GM21390 (cell line): ENCODE data around the gene PCSK6.
"Not testable (repeated sequence)": the region's sequence is repeated elsewhere in the genome, so short reads cannot be mapped to it uniquely, and the experiment has no call there.

Source experiments
- ATAC-seq: cut with Tn5 transposase; IDR thresholded peaks from one replicate; pipeline ENCODE4 v1.9.1; 2021; ENCODE audit not compliant: unreplicated experiment

PCSK6 gene

DNA sequence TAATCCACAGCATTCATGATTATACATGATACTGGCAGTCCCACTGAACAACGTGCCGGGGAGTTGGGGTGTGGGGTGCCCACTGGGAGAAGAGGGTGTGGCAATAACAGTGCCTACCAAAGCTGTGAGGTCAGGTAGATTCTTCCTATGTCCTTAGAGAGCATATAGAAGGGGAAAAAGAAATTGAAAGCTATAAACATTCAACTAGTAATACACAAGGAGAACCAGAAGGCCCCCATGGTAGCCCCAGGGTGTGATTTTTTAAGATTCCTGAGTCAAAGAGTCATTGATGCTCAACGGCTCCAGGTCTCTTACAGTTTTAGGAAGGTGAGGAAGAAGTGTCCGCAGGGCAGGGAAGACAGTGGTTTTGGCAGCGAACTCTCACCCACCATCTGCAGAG lies 25.8 kb downstream of the PCSK6 start:
- ATAC-seq = not testable (repeated sequence)

DNA sequence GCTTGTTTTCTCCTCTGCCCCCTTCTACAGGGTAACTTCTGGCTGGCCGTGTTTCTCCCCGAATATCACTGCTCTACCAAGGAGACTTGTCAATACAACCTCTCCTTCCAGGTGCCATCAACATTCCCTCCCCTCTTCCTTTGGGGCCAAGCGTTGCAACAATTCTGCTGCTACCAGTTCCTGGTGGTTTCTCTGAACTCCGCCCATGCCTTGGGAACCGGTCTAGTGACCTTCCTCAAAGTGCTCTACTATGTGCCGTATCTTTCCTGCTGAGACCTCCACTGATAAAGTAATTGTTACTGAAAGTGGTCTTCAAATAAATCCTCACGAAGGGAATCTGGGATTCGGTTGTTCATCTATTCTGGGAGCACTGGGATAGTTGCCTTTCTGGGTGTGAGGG lies 26.2 kb downstream of the PCSK6 start:
- no peak for ATAC-seq

DNA sequence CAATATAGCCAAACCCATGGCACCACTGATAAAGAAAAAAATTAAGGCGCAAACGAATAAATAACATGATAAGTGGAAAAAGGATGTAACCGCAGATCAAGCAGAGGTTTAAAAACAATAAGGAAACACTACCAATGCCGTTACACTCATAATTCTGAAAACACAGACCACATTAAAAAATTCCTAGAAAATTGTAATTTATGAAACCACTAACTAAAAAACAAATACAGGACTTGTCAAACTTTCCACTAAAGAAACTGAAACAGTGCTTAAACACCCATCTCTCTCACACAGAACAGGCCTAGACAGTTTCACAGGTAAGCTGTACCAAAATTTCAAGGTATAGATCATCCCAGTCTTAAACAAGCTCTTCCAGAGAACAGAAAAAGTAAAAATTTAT lies 28.4 kb downstream of the PCSK6 start:
- no peak for ATAC-seq

DNA sequence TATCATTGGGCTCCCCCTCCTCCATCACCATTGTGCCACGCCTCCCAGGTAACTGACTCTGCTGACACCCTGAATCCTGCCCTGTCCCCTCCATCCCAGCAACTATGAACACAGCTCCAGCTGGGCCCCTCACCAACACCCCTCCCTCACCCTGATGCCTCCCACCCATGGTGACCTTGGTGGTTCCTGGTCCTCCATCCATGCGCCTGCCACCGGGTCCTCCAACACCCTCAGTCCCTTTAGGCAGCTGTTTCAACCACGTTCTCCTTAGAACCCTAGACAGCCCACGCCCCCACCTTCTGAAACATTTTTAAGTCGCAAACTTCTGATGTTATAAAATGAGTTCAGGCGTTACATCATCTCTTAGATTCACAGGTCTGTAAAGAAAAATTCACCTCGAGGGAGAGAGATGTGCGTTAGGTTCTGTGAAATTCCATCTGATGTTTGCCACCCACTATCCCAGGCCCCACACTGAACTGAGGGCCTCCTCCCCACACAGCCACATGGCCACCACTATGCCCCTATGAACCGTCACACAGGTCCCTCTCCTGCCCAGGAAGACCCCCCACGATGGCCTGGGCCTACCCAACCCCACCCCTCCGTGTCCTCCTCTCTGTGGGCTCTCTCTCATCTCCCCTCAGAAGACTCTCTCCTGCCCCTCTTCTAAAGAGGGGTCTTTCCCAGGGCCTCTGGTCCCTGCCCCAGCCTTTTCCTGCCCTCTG lies 29.8 kb downstream of the PCSK6 start:
- ATAC-seq = no peak

DNA sequence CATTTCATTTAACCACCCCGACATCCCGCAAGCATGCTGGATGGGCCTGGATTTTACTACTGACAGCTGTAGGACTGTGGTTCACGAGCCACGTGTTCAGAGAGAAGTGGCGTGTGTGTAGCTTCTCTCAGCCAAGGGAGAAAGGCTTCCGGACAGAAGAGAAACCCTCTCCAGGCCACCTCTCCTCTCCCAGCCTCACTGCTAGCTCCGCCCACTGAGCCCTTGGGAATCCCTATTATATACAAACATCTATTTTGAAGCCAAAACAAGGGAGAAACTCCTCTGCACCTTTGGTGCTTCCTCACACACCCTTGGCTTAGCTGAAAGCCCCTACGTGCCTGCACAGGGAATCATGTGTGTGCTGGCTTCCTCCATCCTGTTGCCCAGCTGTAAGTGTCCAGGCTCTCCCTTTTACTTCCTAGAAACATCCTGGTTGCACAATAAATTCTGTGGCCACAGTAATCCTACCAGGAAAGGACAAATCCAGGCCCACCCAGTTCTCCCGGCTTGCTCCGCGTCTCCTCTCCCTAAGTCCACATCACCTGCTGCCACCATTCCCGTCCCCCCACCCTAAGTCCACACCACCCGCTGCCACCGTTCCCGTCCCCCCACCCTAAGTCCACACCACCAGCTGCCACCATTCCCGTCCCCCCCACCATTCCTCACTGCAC lies 30.5 kb downstream of the PCSK6 start:
- no peak for ATAC-seq

DNA sequence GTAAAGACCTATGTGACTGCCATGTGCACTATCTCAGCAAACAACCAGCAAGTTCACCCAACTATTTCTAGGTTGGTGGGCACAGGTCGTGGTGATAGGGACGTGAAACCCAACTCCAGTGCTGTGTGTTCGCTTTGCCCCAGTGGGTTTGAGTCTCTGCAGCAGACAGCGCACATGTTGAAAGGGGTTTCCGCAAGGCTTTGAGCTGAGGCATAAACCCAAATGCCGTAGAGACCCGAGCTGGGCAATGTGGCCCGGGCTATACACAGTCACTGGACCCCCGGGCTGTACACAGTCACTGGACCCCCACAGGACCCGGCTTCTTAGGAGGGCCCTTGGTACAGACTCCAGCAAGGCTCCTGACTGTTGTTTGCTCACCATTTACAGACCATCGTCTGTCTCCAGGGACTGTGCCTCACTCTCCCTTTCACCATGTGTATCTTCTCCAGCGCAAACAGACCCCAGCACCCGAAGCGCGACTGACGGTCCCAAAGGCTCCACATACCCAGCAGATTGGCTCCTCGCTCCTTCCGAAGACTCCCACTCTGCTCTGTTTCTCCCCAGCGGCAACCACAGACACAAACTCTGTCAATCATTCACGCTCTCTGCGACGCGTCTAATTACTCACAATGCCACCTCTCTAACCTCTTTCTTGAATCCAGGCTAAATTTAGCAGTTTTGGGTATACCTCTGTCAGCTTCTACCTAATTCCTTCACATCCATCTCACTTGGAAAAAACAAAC lies 31.2 kb downstream of the PCSK6 start:
- no peak for ATAC-seq

DNA sequence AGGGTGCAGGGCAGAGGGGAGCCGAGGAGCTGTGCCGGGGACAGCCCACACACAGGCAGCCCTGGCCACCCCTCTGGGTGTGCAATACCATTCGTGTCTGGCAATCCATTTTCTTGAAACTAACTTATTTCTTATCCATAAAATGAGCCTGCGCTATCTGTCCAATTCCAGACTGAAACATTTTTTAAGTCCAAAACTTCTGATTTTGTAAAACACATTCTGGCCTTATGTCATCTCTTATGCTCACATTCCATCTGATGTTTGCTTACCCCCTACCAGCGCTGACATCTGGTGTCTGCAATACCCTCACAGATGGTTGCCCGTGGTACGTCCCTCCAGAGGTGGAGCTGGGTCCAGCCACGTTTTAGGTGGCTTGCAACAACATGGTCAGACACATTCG lies 31.8 kb downstream of the PCSK6 start:
- no peak for ATAC-seq

DNA sequence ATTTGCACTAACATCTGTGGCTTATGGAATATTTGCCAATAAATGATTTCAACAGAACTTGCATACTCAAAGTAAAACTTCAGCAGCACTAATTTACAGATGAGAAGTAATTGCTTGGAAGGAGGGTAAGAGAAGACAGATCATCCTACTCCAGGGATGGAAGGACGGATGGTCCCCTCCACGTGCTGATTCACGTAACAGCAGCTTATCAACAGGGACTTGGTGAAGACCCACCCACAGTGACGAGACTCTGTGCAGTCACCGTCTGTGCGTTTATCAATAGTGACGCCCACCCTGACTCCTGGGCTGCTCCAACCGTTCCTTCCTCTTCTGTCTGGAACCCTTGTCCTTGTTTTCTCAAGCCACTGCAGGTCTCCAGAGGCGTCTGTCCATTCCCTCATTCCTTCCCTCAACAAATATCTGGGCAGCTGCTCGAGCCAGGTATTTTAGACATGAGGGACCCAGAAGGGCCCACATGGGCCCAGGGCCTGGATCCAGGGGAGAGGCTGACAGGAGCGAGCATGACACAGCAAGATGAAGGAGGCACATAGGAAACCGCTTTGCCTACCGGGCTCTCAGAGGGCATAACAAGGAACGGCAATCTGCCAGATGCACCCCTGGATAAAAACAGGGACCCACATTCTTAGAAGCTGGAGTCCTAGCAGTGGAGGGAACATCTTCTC lies 33.3 kb downstream of the PCSK6 start:
- no peak for ATAC-seq

DNA sequence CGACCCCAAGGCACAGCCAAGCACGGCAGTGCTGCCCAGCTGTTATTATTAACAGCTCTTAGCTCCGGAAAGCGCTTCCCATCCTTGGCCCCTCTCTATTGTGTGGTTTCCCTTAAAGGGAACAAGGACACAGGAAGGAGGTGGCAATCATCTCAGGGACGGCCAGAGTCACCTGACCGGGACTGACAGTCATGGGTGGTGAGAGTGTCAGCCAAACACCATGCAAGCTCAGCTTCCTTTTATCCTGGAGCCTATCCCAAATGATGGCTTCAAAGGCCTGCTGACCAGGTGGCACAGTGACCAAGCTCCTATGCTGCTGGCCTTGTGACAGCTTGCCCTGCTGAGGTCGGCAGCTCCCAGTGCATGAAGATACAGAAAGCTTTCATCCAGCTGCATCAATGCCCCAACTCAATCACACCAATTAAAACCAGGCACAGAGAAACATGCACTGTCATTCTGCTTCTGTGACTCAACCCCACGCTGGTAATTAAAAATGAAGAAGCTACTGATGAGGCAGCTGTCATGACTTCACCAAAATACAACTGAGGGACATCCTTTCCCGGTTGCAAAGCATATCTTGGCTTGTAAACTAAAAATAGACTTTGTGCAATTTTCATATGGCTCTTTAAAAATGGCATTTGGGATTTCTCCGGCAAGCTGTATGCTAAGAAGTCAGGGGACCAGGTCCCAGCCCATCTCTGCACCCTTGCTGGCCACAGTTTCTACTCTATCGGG lies 34.0 kb downstream of the PCSK6 start:
- no peak for ATAC-seq

DNA sequence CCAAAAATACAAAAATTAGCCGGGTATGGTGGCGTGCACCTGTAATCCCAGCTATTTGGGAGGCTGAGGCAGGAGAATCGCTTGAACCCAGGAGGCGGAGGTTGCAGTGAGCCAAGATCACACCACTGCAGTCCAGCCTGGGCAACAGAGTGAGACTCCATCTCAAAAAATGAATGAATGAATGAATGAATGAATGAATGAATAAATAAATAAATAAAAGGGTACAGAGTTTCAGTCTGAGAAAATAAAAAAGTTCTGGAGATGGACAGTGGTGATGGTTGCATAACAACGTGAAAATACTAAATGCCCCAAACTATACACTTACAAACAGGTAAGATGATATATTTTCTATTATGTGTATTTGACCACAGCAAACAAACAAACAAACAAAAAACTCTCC lies 34.7 kb downstream of the PCSK6 start:
- not testable (repeated sequence) for ATAC-seq

DNA sequence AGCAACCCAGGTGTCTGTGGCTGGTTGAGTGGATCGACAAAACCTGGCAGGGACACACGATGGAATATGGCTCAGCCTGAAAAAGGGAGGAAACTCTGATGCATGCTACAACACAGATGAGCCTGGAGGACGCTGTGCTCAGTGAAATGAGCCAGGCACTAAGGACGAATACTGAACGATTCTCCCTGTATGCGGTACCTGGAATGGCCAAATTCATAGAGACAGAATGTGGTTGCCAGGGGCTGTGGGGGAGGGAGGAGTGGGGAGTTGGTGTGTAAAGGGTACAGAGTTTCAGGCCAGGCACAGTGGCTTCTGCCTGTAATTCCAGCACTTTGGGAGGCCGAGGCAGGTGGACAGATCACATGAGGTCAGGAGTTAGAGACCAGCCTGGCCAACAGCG lies 35.1 kb downstream of the PCSK6 start:
- no peak for ATAC-seq

DNA sequence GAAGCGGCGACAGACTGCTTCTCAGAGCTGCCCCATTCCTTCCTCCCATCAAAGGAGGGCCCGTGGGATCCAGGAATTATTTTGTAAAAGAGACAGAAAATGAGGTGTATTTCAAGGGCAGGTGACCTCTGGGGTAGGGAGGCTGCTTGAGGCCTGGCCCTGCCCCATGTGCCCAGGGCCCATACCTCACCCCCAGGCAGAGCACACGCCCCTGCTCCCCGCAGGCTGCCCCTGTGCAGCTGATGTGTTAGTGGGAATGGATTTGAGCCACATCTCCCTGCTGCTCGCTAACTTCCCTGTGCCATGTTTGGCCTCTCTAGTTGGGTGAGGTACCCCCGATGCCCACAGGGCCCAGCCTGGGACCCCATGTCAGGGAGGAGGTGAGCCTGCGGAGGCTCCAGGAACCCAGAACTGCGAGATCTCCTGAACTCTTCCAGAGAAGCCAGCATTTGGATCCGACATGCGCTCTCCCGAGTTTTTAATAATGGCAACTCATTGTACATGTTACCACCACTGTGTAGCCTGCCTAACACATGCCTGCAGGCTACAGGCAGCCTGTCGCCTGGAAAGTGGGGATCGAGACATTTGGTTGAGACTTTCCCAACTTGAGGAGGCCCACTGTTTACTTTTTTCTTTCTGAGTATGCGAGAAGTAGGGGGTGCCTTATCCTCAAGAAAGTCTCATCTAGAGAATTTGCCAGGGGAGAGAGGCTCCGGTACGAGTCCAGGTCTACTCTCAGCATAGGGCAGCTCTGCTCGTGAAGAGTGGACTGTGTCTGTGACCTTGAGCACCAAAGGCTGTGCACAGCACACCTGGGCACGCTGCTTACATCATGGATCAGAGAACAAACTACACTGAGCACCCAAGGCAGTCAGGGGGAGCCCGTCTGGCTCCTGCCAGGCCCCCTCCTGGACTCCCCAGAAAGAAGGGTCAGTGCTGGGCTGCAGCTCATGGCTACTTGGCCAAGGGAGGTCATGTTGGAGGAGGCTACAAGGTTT lies 36.1 kb downstream of the PCSK6 start:
- no peak for ATAC-seq

DNA sequence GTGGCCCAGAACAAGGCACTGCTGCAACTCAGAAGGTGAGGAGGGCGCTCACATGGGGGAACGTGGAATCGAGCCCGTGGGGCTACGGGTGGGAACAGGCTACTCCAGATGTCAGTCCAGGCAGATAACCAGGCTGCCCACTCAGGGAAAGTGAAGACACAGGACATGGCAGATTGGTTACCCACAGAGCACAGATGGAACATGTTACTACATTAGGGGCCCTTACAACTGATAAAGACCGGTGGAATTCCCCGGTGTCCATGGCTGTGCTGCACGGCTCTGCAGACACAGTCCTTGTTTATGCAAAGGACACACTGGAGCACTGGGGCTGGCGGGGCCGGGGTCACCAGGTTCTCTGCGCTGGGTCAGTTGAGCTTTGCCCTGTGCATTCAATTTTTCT lies 36.9 kb downstream of the PCSK6 start:
- ATAC-seq = no peak

DNA sequence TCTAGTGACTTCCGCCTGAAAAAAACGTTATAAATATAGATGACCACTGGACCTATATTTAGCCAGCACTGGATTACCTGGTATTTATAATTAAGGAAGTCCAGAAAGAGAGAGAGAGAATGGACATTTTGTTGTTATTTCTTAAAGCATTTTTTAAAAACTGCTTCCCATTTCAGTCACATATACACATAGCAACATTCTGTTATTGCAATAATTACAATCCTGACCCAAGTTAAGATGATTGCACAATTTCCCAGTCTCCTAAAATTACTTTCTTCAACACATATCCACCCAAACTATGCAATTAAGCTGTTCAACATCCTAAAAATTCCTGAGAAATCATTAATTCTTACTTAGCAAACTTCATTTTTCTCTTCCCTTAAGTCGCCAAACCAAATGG lies 37.7 kb downstream of the PCSK6 start:
- ATAC-seq = no peak

DNA sequence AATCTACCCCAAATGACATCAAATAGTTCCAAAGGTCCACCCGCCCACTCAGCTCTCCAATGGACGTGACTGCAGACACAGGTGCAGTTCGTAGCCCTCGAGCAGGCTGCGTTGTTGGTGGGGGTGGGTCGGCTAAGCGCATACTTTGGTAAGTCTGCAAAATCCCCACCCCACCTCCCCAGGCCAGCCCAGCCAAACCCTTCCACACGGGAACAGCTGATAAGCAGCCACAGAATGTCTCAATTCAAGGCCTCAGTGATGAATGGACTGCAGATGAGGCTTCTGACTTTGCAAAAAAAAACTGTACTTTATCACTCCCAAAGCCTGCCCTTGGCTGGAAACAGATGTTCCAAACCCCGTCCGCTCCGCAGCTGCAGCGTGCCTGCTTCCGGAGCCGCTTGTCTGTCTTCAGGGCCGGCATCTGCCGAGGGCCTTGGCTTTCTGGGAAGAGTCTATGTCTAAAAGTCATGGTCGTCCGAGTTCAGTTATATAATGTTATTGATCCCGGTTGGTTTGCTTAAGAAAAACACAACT lies 38.2 kb downstream of the PCSK6 start:
- ATAC-seq = no peak

DNA sequence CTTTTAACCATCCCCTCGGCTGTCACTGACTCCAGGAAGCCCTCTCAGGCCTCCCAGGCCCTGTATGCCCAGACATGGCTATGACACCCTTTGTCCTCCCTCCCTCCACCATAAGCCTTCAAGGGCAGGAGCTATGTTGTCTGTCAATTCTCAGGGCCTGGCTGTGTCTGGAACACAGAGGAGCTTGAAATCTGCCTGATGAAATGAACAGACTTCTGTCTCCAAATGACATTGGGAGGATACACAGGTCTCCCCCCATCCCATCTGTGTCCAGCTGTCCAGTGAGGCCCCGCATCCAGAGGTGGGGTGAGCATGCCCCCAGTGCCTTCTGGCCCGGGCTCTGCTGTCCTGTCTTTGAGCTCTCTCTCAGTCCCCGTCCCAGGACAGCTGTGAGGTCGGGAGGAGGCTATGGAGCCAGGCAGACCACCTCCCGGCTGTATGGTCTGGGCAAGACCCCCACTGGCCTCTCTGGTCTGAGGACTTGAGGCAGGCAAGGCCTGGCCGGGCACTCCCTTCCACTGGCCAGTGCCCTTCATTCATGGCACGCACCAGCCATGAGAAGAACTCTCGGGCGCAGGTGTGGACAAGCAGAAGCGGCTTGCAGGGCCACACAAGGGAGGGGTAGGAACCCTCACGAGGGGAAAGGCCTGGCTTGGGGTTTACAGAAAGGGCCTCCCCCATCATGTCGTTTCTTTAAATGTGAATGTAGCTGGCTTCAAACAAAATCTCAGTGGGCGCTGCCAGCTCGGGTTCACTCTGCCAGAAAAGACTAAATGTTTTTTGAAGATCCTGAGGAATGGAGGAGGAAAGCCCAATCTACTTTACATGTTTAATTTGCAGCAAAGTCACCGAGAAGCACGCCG lies 38.9 kb downstream of the PCSK6 start:
- no peak for ATAC-seq

DNA sequence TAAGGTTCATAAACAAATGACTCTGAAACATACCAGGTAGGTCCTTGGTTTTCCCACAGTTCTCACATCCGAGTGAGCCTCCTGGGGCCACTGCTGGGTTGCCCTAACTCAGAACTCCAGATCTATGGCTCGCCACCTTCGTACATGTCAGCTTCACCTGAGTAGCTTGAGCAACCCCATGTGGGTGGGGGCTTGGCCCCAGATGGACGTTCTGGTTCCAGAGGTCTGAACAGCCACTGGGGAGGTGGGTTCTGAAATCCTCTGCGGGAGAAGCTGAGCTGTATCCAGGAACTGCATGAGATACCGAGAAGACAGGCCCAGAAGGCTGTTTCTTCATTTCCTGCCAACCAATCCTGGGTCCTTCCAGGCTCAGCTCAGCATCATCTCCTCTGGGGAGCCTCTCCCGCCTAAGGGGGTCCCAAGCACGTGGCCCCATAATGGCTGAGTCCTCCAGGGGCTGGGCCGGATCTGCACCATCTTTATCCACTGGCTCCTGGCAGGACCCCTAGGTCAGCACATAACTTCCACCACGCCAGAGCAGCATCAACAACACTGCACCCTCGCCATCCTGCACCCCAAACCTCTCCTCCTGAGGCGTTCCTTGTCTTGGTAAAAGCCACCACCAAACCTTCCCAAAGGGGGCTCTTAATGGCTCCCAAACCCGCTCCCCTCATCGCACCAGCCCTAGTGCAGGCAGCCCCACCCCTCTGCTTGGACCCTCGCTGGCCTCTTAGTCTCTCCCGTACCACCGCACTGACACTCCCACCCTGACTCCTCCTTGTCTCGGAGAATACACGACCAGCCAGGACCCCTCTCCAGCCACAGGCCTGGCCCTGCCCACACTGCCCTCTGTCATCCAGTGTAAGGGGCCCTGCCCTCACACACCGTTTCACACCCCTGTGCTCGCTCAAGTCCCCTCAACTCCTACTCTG lies 39.8 kb downstream of the PCSK6 start:
- ATAC-seq = no peak
